Lung (tissue), 12 donors: Measurements from ENCODE around the gene NFIA. TPM values are rescaled to one million over a fixed set of nuclear protein-coding genes. Genes with fewer than 3 reads are reported as not detected.
A peak's percentile ranks its signal among the peaks of the same experiment; 100 is the strongest.

Experiments
- ATAC-seq: fragments of 200-7000 bp; cut with Tn5 transposase; one replicate; pipeline ENCODE4 v1.9.1; 2020; ENCODE audit warnings: moderate number of reproducible peaks; ENCODE audit not compliant: insufficient read depth, low FRiP score
- DNase-seq, 3 donors: peaks; one replicate each; pipeline ENCODE4 v3.0.0-alpha.2; 2013 to 2017
- H3K27ac ChIP-seq, 2 donors: one replicate each; pipeline ENCODE4 v1.5.1; 2013; ENCODE audit warnings: mild to moderate bottlenecking in 2 of 2, moderate library complexity in 2 of 2, control low read depth in 1 of 2, inconsistent platforms in 1 of 2, low read depth in 1 of 2, low read length in 1 of 2
- H3K27me3 ChIP-seq, 3 donors: one replicate each; pipeline ENCODE4 v1.5.1; 2013; ENCODE audit warnings: low read length in 2 of 3; ENCODE audit not compliant: control insufficient read depth in 3 of 3, insufficient read depth in 3 of 3
- H3K36me3 ChIP-seq, 4 donors: one replicate each; pipeline ENCODE4 v1.5.1; 2013; ENCODE audit warnings: low read length in 4 of 4, mild to moderate bottlenecking in 1 of 4, moderate library complexity in 1 of 4; ENCODE audit not compliant: control insufficient read depth in 4 of 4, insufficient read depth in 4 of 4
- H3K4me1 ChIP-seq, 5 donors: one replicate each; pipeline ENCODE4 v1.5.1; 2013; ENCODE audit warnings: low read length in 5 of 5, mild to moderate bottlenecking in 2 of 5, moderate library complexity in 1 of 5; ENCODE audit not compliant: control insufficient read depth in 5 of 5, insufficient read depth in 5 of 5
- H3K4me3 ChIP-seq: one replicate; pipeline ENCODE4 v1.5.1; 2013; ENCODE audit warnings: mild to moderate bottlenecking, control low read depth, moderate library complexity
- H3K9ac ChIP-seq, 2 donors: one replicate each; pipeline ENCODE4 v1.5.1; 2013; ENCODE audit warnings: low read length in 2 of 2, control low read depth in 1 of 2; ENCODE audit not compliant: insufficient read depth in 1 of 2
- H3K9me3 ChIP-seq, 4 donors: one replicate each; pipeline ENCODE4 v1.5.1; 2013; ENCODE audit warnings: low read length in 3 of 4, mild to moderate bottlenecking in 1 of 4, moderate library complexity in 1 of 4; ENCODE audit not compliant: control insufficient read depth in 4 of 4, insufficient read depth in 3 of 4
- CTCF ChIP-seq: IDR thresholded peaks from 2 replicates; pipeline ENCODE4 v1.5.1; 2012; ENCODE audit warnings: mild to moderate bottlenecking; ENCODE audit errors: control extremely low read depth, extremely low read depth
- WGBS, 2 donors: extraction: QIAGEN DNeasy Blood & Tissue Kit; methylation state at CpG; one replicate each; pipeline ENCODE4 v1.1.7; 2013; 5-methylcytosine and 5-hydroxymethylcytosine counted together
- polyA plus RNA-seq, 2 donors: library from polyadenylated mRNA; stranded (reverse); fragments of 200-250 nt; gene quantifications; one replicate each; pipeline ENCODE4 v1.2.1, GENCODE V29; 2013
- total RNA-seq, 2 donors: library from RNA; depleted of rRNA in 1 of 2; stranded (reverse); fragments of >200 nt in 1 of 2; gene quantifications; one replicate each; pipeline ENCODE4 v1.2.1, GENCODE V29; 2014 to 2021
- donor health status: control.
- donor health status: control.
- donor health status: Bipolar disorder and iron deficiency.
- donor health status: healthy.
- donor health status: DM: yes; HTN: yes; CAD: no.

Gene NFIA
- total and polyA plus RNA-seq, 4 donors, result 3.0 to 63.4 (median 34.2) TPM

DNA sequence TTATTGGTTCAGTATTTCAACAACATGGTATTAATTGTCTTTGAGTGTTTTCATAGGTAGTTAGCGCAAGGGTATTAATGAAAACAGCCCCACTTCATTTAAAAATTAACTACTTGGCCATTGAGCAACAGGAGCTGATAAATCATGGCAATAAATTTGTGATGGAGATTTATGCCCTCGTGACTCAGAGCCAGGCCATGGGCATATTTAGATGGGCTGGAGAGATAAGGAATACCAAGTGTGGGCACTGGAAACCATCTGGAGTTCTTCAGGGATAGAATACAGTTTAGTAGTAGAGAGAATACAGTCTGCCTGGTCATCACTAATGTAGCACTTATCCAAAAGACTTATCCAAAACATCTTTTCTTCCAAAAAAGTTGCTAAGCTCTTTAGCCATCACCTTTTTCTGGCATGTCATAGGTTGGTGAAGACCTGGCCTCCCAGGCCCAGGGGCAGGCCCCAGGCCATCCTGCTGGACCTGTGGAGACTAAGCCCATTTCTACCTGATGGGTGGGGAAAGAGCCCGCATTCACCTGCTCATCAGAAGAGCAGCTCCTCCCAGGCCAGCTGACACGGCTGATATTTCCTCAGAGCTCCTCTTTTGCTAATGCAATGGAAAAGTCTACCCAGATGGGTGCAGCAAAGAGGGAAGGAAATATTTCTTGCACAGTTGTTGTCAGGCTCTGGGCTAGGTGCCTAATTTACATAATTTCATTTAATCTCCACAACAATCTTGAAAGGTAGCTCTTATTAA is 404.6 kb downstream of the NFIA start:
- no peaks in the 10 kb centered on the region for H3K36me3 ChIP-seq
- H3K27me3 ChIP-seq, result no peaks in the 10 kb centered on the region
- H3K9ac ChIP-seq, result no peak overlapping the region
- DNase-seq (no peak), ATAC-seq (no peak)
- no peak for TF ChIP-seq CTCF
- peaks cover 0 to 2% (median 0%) of the 10 kb centered on the region in 4 donors for H3K9me3 ChIP-seq
- H3K4me1 ChIP-seq, result peaks cover 0 to 10% (median 0%) of the 10 kb centered on the region in 5 donors
- H3K27ac ChIP-seq, result no peak overlapping the region
- no peak overlapping the region for H3K4me3 ChIP-seq
- 66 to 77% methylated on average over 4 of the region's 4 CpGs for WGBS, 2 donors

- Histone ChIP-seq H3K4me1 (peaks cover 0 to 10% (median 0%) of the 10 kb centered on the region in 5 donors), H3K27me3 (no peaks in the 10 kb centered on the region), H3K27ac (no peak overlapping the region), H3K9me3 (peaks cover 0 to 2% (median 0%) of the 10 kb centered on the region in 4 donors), H3K9ac (no peak overlapping the region), H3K36me3 (no peaks in the 10 kb centered on the region), H3K4me3 (no peak overlapping the region)
- DNase-seq, result no peak
- no peak for TF ChIP-seq CTCF
- no peak for ATAC-seq
- 69 to 74% methylated on average over 6 of the region's 6 CpGs for WGBS, 2 donors
These were observed 405.4 kb downstream of the NFIA start for GRCh38 chr1:61487801-61488200.

GRCh38 chr1:61490924-61491323 is 408.6 kb downstream of the NFIA start:
- no peak for ATAC-seq
- no peak for TF ChIP-seq CTCF

More at GRCh38 chr1:61490924-61491323, 408.6 kb downstream of the NFIA start:
- no peaks in the 10 kb centered on the region for H3K9me3 ChIP-seq
- H3K27me3 ChIP-seq, result no peaks in the 10 kb centered on the region
- H3K36me3 ChIP-seq, result no peaks in the 10 kb centered on the region
- H3K27ac ChIP-seq, result peak overlapping the region in 1 of 2 donors; percentile 23
- H3K9ac ChIP-seq, result no peak overlapping the region
- DNase-seq, result peak in 2 of 3 donors; percentile 21 to 22
- H3K4me1 ChIP-seq, result peaks cover 0 to 10% (median 0%) of the 10 kb centered on the region in 5 donors
- no peak overlapping the region for H3K4me3 ChIP-seq
- WGBS, 2 donors, result 68 to 86% methylated on average over 4 of the region's 4 CpGs
